Loucy (cell line): Measurements from ENCODE around the gene KLF13.

ENCODE experiments used
- CTCF ChIP-seq: fragments of 200-600 bp; sonication (generic); conservative IDR thresholded peaks from 2 replicates; pipeline ENCODE4 v1.5.1; 2014; ENCODE audit warnings: mild to moderate bottlenecking, antibody characterized with exemption, low read length
- EZH2phosphoT487 ChIP-seq: fragments of 200-600 bp; IDR thresholded peaks from 2 replicates; pipeline ENCODE4 v1.6.1; 2018; ENCODE audit warnings: antibody characterized with exemption, mild to moderate bottlenecking, moderate library complexity, borderline replicate concordance

DNA sequence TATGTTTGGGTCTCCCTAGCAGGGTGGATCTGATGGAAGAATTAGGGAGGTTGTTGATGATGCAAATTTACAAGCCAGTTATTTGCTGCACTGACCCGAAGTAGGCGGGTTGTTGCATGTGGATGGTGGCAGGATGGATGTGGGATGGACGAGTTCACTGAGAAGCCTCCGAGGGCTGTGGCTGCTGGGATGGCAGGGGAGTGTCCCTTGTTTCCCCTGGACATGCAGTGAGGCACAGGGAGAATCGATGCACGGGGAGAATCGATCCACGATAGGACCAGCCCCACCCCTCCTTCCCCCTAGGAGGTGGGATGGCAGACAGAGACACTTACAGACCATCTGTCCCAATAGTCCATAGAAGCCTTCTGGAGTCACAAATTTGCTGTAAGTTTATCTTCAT, 31.0 kb upstream of the KLF13 start:
- no peak for TF ChIP-seq CTCF
- TF ChIP-seq EZH2phosphoT487 = no peak
